Bronchial epithelial cell (primary cell): ENCODE measurements around the gene FAM221B. TPM values are rescaled to one million over a fixed set of nuclear protein-coding genes. Genes with fewer than 3 reads are reported as not detected.

Source experiments
- DNase-seq: peaks from one replicate; pipeline ENCODE4 v3.0.0-alpha.2; 2010; ENCODE audit warnings: low read depth
- FAIRE-seq: peaks from 2 replicates; lab custom pipeline; 2011; peaks lifted over from hg19 to GRCh38; lab: Jason Lieb, UNC
- H3K27me3 ChIP-seq: 2 replicates; pipeline ENCODE4 v1.5.1; 2011; ENCODE audit warnings: low read length; ENCODE audit not compliant: control insufficient read depth, insufficient read depth
- H3K36me3 ChIP-seq: 2 replicates; pipeline ENCODE4 v1.5.1; 2011; ENCODE audit warnings: low read length; ENCODE audit not compliant: control insufficient read depth, insufficient read depth
- H3K4me3 ChIP-seq: 2 replicates; pipeline ENCODE4 v1.5.1; 2011; ENCODE audit warnings: mild to moderate bottlenecking, low read depth, low read length, control low read depth
- total RNA-seq: library from RNA; depleted of rRNA; stranded (reverse); fragments of >200 nt; gene quantifications from 2 replicates; pipeline ENCODE4 v1.2.1, GENCODE V29; 2014
- TF ChIP-seq, protein P1 (sequence below): IDR thresholded peaks from 2 replicates; pipeline ENCODE4 v1.5.1; 2011; ENCODE audit warnings: mild to moderate bottlenecking, moderate library complexity, low read length, control low read depth, inconsistent platforms; ENCODE audit not compliant: insufficient read depth, severe bottlenecking

Gene FAM221B
- total RNA-seq, 1 donor from 2014 or later, result not detected

- H3K36me3 ChIP-seq, result no peaks in the 10 kb centered on the region
- TF ChIP-seq, protein P1, sequence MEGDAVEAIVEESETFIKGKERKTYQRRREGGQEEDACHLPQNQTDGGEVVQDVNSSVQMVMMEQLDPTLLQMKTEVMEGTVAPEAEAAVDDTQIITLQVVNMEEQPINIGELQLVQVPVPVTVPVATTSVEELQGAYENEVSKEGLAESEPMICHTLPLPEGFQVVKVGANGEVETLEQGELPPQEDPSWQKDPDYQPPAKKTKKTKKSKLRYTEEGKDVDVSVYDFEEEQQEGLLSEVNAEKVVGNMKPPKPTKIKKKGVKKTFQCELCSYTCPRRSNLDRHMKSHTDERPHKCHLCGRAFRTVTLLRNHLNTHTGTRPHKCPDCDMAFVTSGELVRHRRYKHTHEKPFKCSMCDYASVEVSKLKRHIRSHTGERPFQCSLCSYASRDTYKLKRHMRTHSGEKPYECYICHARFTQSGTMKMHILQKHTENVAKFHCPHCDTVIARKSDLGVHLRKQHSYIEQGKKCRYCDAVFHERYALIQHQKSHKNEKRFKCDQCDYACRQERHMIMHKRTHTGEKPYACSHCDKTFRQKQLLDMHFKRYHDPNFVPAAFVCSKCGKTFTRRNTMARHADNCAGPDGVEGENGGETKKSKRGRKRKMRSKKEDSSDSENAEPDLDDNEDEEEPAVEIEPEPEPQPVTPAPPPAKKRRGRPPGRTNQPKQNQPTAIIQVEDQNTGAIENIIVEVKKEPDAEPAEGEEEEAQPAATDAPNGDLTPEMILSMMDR, result no peak
- DNase-seq (no peak), FAIRE-seq (no peak)
- H3K4me3 ChIP-seq, result no peak overlapping the region
- H3K27me3 ChIP-seq, result no peaks in the 10 kb centered on the region
These were observed 45.1 kb downstream of the FAM221B start for GRCh38 chr9:35783418-35783817.

GRCh38 chr9:35781066-35781465 is 47.5 kb downstream of the FAM221B start:
- FAIRE-seq, result no peak
- H3K27me3 ChIP-seq, result no peaks in the 10 kb centered on the region
- no peaks in the 10 kb centered on the region for H3K36me3 ChIP-seq
- no peak for DNase-seq
- TF ChIP-seq, protein P1, result no peak
- no peak overlapping the region for H3K4me3 ChIP-seq

- no peak for DNase-seq
- H3K4me3 ChIP-seq, result no peak overlapping the region
- TF ChIP-seq, protein P1, result no peak
- no peaks in the 10 kb centered on the region for H3K36me3 ChIP-seq
- H3K27me3 ChIP-seq, result no peaks in the 10 kb centered on the region
- no peak for FAIRE-seq
These were observed 50.0 kb downstream of the FAM221B start for GRCh38 chr9:35778496-35778895.

GRCh38 chr9:35776018-35776417 is 52.5 kb downstream of the FAM221B start:
- no peak for DNase-seq
- no peaks in the 10 kb centered on the region for H3K27me3 ChIP-seq
- no peak overlapping the region for H3K4me3 ChIP-seq
- H3K36me3 ChIP-seq, result no peaks in the 10 kb centered on the region
- TF ChIP-seq, protein P1, result no peak
- FAIRE-seq, result no peak

- FAIRE-seq, result no peak
- DNase-seq, result no peak
- TF ChIP-seq, protein P1, result no peak
These were observed 53.5 kb downstream of the FAM221B start for GRCh38 chr9:35774907-35775635.

DNA sequence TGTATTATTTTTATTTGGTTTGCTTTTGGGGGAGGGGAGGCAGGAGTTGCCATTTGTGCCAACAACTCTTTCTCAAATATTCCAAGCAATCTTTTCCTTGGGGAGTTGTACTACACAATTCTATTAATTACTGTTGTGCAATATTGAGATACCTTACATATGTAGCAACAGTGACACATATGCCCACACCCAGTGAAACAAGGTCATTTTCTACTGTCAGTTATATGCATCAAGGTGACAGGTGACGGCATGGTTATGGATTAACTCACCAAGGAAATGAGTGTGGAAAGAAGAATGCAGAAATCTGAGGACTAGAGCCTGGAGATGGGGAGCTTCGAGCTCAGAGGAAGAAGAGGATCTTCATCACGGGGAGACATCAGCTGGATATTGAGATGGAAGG is 56.6 kb downstream of the FAM221B start:
- TF ChIP-seq, protein P1, result no peak
- FAIRE-seq, result no peak
- DNase-seq, result peak; percentile 92
- Histone ChIP-seq H3K27me3 (no peaks in the 10 kb centered on the region), H3K36me3 (no peaks in the 10 kb centered on the region), H3K4me3 (no peak overlapping the region)

More at GRCh38 chr9:35774907-35775635, 53.5 kb downstream of the FAM221B start:
- H3K27me3 ChIP-seq, result no peaks in the 10 kb centered on the region
- no peaks in the 10 kb centered on the region for H3K36me3 ChIP-seq
- H3K4me3 ChIP-seq, result no peak overlapping the region
